GM10847 (cell line): ENCODE data around the gene CCER1.

ENCODE experiments used
- POLR2A ChIP-seq: IDR thresholded peaks from 2 replicates; pipeline ENCODE4 v1.6.1; 2011; ENCODE audit not compliant: insufficient read length; ENCODE audit errors: extremely low read depth

The CCER1 gene

GRCh38 chr12:90905691-90906370 is 49.1 kb downstream of the CCER1 start:
- no peak for TF ChIP-seq POLR2A

- no peak for TF ChIP-seq POLR2A
Measured at GRCh38 chr12:90902596-90902995, 52.4 kb downstream of the CCER1 start.
